HG02571 (cell line): Measurements from ENCODE around the gene VPS13A.
A peak's percentile ranks its signal among the peaks of the same experiment; 100 is the strongest.

Experiments
- ATAC-seq: cut with Tn5 transposase; IDR thresholded peaks from one replicate; pipeline ENCODE4 v1.9.1; 2021; ENCODE audit warnings: mild to moderate bottlenecking, moderate library complexity; ENCODE audit not compliant: unreplicated experiment

The VPS13A gene

DNA sequence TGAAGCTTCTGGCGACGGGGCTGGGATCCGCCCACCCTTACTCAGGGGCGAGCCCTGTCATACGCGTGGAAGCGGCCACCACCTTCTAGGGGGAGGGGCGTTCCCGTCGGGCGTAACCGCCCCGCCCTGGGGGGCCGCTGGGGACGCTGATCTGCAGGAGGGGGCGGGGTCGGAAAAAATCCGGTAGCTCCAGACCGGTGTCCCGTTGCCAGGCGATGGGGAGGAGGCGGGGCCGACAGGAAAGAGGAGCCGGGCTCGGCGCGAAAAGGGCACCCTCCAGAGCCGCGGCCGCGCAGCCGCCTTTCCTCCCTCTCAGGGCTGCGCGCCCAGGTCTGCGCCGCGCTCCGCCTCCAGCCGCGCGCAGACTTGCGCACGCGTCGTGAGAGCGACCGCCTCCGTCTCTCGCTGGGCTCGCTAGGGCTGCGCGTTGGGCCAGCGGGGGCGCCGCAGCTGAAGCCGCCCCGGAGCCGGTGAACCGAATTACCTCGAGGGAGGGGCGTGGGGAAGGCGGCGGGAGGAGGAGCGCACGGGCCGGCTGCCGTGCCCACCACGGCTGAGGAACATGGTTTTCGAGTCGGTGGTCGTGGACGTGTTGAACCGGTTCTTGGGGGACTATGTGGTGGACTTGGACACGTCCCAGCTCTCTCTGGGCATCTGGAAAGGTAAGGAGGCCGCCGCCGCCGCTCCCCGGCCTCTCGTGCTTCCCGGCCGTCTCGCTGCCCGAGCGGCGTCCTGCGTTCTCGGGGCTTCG, at the start of gene VPS13A:
Gene VPS13A (plus strand): TSS at position 392 of the 751 bp plus-strand sequence. CDS start 171 bp downstream, at position 563.
- peak; percentile 87 for ATAC-seq

DNA sequence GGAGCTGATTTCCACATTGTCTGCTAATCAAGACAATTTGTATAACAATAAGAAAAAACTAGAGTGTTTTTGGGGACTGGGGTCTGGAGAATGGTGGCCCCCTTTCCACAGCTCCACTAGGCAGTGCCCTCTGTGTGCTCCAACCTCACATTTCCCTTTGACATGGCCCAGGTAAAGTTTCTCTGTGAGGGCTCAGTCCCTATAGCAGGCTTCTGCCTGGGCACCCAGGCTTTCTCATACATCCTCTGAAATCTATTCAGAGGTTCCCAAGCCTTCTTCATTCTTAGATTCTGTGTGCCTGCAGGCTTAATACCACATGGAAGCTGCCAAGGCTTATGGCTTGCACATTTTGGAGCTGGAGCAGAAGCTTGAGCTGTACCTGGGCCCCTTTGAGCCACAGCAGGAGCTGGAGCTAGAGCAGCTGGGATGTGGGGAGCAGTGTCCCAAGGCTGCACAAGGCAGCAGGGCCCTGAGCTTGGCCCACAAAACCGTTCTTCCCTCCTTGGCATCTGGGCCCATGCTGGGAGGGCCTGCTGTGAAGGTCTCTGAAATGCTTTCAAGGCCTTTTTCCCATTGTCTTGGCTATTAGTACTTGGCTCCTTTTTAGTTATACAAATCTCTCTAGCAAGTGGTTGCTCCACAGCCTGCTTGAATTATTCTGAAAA, 49.1 kb upstream of the VPS13A start:
- ATAC-seq: no peak

DNA sequence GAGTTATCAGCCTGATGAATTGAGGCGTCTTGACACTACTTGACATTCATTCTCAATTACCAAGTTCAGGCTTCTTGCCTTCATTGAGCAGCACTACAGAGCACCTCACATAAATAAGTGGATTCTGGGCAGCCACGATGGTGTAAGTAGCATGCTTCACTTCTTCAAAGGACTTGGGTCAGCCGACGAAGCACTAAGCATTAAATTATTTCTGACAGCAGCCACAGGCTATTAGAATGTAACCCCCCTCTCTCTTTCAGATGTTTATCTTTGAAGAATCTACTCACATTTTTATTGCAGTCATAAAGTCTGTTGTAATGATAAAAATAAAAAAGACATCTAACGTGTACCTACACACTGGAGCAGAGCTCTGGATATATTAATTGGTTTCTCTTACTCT, 45.9 kb upstream of the VPS13A start:
- no peak for ATAC-seq

DNA sequence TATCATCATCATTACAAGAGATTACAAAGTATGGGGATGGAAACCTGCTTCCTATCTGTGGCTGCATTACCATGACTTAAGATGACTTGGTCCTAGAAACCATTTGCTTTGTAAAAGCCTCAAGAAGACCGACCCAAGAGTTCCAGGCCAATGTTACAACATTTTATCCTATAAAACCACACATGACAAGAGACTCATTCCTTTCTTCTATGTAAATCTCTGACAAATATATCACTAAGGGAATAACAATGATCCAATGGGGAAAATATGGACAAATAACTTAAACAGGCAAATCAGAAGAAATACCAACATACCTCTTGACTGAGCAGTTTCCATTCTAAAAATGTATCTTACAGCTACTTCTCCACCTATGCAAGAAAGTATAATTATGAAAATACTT, 44.3 kb upstream of the VPS13A start:
- no peak for ATAC-seq

DNA sequence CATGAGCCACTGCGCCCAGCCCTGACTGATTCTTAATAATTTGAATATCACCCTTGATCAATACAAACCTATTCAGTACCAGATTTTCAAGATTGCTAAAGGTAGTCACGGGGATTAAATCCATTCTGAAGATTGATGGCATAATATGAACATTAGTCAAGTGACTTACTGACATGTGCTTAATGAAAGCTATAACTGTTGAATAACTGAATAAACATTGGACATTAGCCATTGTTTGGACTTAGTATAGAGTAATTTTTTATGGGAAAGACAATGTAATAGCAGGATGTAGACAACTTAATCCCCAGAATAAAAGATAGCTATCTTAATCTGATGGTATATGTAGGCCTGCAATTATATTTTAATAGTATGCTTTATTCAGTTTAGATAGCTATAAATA, 35.0 kb upstream of the VPS13A start:
- ATAC-seq: no peak

DNA sequence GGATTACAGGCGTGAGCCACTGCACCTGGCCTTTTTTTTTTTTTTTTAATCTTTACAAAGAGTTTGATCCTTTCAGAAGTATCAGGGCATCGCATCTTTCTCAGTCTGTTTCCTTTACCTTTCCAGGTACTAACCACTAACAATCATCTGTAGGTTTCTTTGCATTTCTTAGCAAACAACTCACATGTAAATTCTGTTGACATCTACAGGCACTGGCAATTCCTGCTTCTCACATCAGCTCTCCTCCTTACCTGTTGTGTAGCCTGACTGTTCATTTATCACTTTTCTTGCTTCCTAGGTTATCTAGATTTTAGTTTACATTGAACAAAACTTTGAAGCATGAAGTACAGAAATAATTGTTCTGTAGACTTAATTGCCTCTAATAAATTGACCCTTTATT, 27.5 kb upstream of the VPS13A start:
- ATAC-seq: no peak

DNA sequence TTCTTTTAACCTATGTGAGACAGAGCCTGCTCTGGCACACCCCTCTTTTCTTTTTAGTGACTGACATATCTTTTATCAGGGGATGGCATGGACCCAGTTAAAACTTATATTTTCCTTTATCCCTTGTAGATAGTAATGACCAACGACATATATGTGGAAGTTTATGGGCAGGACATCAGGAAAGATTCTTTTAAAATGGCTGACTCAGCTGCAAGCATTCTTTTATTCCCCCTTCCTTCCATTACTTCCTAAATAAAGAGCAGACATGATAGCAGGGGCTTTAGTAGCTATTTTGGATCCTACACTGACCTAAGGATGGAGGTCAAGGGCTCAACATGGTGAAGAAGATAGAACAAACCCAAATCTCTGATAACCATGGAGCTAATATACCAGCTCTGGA, 25.0 kb upstream of the VPS13A start:
- no peak for ATAC-seq

DNA sequence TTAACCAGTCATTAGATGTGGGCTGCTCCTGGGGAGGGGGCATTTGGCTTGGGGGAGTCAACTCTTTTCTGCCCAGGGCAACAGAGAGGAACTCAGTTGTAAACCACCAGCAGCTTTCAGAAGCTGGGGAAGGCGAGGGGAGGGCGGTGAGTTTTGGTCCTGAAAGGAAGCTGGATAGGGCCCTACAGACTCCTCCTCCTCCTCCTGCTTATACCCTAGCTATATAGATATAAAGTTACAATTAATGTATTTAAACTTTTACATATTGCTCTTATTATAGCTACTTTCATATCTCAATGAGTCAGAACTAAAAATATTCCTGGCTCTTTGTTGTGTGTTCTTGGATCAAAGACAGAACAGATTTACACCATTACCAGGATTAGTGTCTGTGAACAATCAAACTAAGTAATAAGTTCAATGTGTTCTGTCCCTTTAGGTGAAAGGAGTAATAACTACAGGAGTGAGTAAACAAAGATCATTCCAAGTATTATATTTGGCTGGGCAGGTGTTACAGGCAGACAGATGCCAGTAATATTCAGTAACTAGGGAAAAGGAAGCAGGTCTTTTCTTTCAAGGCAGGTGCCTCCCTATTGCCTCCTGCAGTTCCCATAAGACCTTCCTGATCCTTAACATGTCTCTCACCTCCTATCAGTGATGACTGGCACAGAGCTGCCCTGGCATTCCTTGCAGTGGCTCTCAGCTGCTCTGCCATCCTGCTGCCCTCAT, 20.5 kb upstream of the VPS13A start:
- no peak for ATAC-seq

DNA sequence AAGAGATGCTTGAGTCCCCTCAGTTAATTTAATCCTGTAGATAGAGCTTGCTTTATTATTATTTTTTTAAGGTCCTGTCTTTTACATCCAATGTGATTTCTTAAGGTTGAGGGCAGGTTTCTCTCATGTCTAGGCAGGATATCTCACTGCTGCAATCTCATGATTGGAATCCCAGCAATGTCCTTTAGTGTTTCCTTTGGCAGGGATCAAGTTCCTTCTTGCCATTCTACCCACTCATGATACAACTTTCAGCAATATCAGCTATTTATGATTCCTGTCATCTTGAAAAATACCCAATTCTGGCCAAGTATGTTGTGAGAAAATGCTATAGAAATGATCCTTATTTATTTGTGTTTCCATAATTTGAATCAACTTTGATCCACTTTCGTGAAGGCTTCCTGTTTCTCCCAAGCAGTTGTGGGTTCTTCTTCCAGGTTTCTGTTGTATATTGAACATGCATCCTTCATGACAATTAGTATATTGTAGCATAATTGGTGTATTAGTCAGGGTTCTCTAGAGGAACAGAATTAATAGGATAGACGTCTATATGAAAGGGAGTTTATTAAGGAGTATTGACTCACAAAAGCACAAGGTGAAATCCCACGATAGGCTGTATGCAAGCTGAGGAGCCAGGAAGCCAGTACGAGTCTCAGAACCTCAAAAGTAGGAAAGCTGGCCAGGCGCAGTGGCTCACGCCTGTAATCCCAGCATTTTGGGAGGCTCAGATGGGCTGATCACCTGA, 18.4 kb upstream of the VPS13A start:
- no peak for ATAC-seq

DNA sequence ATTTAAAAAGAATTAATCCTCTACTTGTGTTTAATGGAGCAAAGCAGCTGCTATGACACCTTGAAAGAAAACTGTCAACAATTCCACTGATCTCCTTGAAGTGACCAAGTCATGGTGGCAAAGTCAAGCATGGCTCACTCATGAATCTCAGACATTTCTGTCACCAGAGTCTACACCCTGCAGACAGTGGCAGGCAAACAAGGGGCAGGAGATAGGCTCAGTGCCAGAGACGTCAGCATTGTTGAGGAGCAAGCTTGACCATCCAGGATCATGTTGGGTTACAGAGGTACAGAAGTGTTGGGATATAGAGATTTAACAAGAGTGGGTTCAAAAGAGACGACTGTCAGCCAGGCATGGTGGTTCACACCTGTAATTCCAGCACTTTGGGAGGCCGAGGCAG, 16.1 kb upstream of the VPS13A start:
- ATAC-seq: no peak

DNA sequence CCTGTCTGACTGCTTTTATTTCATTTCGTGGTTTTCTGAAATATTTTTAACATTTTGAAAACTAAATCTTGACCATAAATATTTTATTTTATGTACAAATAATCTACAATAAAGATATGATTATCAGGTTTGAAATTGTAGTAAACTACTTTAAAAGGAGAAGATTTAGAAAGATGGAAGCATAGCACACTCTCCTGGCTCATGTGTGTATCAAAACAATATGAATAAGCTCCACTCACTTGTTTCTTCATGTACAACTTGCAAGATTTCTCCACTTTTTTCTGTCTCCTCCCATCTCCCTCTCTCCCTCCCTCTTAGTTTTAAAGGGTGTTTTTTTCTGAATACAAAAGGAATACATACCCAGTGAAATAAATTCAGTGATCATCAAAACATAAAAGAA, 15.4 kb upstream of the VPS13A start:
- ATAC-seq: no peak

DNA sequence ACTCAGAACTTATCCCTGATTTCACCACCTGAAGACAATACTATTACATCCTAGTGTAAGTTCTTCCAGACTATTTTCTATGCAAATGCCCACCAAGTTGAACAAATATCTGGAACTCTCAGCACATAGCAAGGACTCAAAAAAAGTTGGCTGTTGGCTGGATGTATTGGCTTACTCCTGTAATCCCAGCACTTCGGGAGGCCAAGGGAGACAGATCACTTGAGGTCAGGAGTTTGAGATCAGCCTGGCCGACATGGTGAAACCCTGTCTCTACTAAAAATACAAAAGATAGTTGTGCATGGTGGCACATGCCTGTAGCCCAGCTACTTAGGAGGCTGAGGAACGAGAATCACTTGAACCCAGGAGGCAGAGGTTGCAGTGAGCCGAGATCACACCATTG, 15.0 kb upstream of the VPS13A start:
- no peak for ATAC-seq

DNA sequence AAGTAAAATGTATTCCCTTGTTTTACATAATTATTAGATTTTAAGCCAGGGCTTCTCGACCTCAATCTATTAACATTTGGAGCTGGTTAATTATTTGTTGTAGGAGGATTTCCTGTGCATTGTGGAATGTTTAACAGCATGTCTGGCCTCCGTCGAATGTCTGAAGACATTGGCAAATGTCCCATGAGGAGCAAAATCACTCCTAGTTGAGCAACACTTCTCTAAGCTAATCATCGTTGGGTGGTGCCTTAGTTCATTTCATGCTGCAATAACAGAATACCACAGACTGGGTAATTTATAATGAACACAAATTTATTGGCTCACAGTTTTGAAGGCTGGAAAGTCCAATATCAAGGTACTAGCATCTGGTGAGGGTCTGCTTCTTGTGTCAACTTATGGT, 13.4 kb upstream of the VPS13A start:
- ATAC-seq: no peak

DNA sequence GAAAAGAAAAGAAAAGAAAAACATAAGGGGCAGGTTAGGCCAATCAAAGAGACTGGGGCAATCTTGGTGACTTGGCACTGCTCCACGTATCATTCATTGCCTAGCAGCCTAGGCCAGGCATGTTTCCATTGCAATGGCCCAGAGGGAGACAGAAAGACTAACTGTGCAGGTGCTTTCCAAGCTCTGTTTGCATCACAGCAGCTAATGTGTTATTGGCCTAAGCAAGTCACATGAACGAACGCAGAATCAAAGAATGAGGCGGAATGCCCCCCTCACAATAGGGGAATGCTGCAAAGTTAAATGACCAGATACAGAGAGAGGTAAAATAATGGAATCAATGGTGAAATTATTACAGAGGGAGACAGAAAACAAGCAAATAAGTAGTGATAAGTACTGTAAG, 11.1 kb upstream of the VPS13A start:
- ATAC-seq: no peak

DNA sequence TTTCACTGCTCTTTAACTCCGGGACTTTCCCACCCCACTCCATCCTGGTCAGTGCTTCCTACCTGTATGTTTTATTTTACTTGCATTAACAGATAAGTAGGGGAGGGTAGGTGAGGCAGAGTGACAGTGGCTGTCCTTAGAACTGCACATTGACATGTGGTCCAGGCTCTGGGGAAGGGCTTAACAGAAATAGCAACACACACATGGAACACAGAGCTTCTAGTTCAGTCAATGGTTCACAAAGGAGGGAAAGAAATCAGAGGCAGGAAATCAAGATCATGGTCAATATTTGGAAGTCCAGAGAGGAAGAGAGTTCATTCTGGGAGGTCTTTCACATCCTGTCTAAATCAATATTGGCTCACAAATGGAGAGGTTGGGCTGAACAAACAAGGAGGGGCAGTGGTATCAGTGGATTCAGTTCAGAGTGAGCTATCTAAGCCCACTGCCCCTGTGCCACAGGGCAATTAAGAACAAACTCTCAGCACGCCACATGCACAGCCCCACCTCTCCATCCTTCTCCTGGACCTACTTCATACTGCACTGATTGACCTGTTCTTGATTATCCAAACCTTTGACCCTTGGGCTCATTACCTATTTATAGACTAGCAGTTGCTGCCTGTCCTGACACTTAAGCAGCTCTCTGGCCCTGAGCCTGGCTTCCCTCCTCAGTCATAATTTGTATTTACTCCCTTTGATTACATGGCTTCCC, 6.2 kb upstream of the VPS13A start:
- ATAC-seq: no peak

DNA sequence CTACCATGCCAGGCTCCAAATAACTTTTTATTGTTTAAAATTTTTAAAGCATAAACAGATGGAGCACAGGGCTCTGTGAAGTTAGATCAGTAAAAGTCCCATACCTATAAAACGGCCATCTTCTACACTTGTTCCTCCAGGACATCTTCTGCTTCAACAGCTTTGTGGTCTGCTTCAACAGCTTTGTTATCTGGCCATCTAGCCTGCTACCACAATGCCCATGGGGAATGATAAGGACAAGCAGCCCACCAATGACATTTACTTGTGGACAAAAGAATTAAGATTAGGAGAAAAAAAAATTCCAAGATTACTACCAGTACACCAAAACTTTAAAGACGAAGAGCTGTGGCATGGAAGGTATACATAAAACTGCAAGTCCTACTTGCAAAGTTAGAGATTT, 2.2 kb upstream of the VPS13A start:
- ATAC-seq: no peak

DNA sequence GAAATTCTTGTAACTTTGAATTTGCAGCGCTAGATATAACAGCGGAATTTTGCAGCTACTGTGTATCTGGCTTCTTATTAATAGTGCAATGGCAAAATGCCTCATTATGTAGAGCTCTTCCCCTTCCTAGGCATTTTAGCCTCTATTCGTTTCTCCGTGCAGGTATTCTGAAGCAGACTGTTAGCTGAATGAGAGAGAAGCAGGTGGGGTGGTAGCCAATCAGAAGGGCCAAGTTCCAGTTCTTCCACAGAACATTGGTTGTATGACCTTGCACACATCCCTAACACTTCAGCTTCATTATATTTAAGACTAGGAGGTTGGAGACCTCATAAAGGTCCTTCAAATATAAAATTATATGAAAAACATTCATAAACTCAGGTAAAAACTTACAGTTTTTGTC, 1.2 kb upstream of the VPS13A start:
- no peak for ATAC-seq

DNA sequence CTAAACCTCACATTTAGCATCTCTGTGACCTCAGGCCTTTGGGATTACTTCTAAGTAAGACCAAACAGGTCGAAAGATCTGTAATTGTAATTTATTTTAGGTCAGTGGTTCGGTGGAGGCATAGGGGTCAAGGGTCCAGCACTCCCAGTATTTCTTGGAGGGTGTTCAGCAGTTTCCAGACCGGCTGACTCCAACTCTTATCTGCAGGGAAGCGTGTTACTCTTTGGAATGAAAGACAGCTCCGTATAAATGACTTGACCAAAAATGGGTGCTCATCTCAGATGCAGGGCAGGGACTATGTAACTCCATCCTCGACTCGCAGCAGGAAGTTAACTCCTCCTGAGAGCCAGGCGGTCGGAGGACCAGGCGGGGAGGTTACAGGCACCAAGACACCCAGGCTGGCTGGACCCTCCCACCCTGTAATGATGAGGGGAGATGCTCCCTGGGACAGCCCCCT, 620 bp upstream of the VPS13A start:
- ATAC-seq: no peak

DNA sequence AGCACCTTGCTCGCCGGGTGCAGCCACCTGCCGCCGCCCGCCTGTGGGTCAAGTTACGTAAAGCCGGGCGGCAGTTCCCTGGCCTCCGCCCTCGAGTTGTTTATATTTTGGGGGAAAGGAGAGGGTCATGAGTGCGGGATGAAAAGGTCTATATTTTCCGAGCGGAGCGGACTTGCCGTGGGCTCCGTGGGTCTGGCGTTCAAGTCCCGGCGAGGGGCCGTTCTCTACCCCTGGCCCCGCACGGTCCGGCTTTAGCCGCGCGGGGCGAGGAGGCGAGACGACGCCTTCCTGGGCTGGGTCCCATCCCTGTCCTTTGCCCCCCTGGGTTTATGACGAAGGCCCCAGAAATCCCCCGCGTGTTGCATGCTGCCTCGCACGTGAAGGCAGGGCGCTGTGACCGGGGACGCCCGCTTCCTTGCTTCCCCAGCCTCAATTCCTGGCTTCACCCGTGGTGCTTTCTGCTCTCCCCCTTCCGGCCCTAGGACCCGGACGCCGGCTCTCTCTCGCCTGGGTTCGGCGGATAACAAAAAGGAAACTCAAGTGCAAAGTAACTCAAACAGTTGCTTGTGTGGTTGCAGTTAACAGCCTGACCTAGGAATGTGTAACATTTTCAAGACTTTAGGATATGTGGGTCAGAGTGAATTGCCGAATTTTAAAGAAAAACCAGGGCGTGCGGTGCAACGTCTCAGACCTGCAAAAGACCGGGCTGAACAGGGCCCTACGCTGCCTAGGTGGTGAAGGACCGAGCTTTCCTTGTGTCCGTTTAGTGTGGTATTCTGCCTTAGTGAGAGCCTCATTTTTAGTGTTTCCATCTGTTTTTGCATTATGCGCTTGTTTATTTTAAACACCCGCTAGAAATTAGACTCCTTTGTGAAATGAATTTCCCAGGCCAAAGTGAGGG, 810 bp downstream of the VPS13A start:
- peak; percentile 19 for ATAC-seq

DNA sequence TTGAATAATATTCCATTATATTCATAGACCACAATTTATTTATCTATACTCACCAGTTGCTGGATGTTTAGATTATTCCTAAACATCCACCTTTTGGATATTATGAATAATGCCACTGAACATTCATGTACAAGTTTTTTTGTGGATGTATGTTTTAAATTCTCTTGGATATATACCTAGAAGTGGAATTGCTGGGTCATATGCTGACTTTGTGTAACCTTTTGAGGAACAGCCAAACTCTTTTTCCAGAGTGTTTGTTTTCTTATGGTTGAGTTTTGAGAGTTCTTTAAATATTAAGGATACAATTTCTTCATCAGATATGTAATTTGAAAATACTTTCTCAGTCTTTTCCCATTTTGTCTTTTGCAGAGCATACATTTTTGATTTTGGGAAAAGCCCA, 2.7 kb downstream of the VPS13A start:
- ATAC-seq: no peak
